Measurements from ENCODE around the gene CHPF.

Gene CHPF

GRCh38 chr2:219543596-219544358, at the start of gene CHPF, which contains the start of gene TMEM198:
CHPF (minus strand) TSS chr2:219543809; CDS start chr2:219543538, 271 bp downstream.
TMEM198 (plus strand) TSS chr2:219544028; CDS start chr2:219544728, 700 bp downstream.
- H3K4me3 ChIP-seq (ENCODE audit: low read depth, low read length) = peak within 1 kb of the TSS; percentile 88
- H3K36me3 ChIP-seq = peaks cover 59% of the 10 kb centered on the region
- TF ChIP-seq CTCF (IDR thresholded peaks at IDR 0.05; ENCODE audit: low read depth, low read length) = no peak
- H3K9me3 ChIP-seq (ENCODE audit: severe bottlenecking) = no peaks in the 10 kb centered on the region
- DNase-seq = peak; percentile 99
- peak within 1 kb of the TSS; percentile 81 for H3K27ac ChIP-seq
- no peaks in the 10 kb centered on the region for H3K27me3 ChIP-seq (ENCODE audit: insufficient read depth, low read depth, severe bottlenecking)

GRCh38 chr2:219593154-219593553, 49.5 kb upstream of the CHPF start:
- H3K27me3 ChIP-seq (ENCODE audit: insufficient read depth, low read depth, severe bottlenecking) = no peaks in the 10 kb centered on the region
- no peak overlapping the region for H3K27ac ChIP-seq
- H3K9me3 ChIP-seq (ENCODE audit: severe bottlenecking) = no peaks in the 10 kb centered on the region
- H3K4me3 ChIP-seq (ENCODE audit: low read depth, low read length) = no peak overlapping the region
- TF ChIP-seq CTCF (IDR thresholded peaks at IDR 0.05; ENCODE audit: low read depth, low read length) = no peak
- no peaks in the 10 kb centered on the region for H3K36me3 ChIP-seq
- no peak for DNase-seq

- TF ChIP-seq CTCF (IDR thresholded peaks at IDR 0.05; ENCODE audit: low read depth, low read length) = no peak
- no peaks in the 10 kb centered on the region for H3K9me3 ChIP-seq (ENCODE audit: severe bottlenecking)
- H3K36me3 ChIP-seq = no peaks in the 10 kb centered on the region
- H3K4me3 ChIP-seq (ENCODE audit: low read depth, low read length) = no peak overlapping the region
- no peak overlapping the region for H3K27ac ChIP-seq
- DNase-seq = no peak
- no peaks in the 10 kb centered on the region for H3K27me3 ChIP-seq (ENCODE audit: insufficient read depth, low read depth, severe bottlenecking)
These were observed 49.1 kb upstream of the CHPF start for GRCh38 chr2:219592736-219593135.

GRCh38 chr2:219591091-219591490, 47.5 kb upstream of the CHPF start:
- no peak for TF ChIP-seq CTCF (IDR thresholded peaks at IDR 0.05; ENCODE audit: low read depth, low read length)
- no peaks in the 10 kb centered on the region for H3K27me3 ChIP-seq (ENCODE audit: insufficient read depth, low read depth, severe bottlenecking)

GRCh38 chr2:219581346-219581745, 37.7 kb upstream of the CHPF start:
- Histone ChIP-seq H3K36me3 (no peaks in the 10 kb centered on the region), H3K9me3 (ENCODE audit: severe bottlenecking) (no peaks in the 10 kb centered on the region), H3K27me3 (ENCODE audit: insufficient read depth, low read depth, severe bottlenecking) (no peaks in the 10 kb centered on the region), H3K27ac (no peak overlapping the region), H3K4me3 (ENCODE audit: low read depth, low read length) (no peak overlapping the region)
- TF ChIP-seq CTCF (IDR thresholded peaks at IDR 0.05; ENCODE audit: low read depth, low read length) = no peak
- no peak for DNase-seq

More at GRCh38 chr2:219591091-219591490, 47.5 kb upstream of the CHPF start:
- no peak overlapping the region for H3K27ac ChIP-seq
- DNase-seq = no peak
- no peak overlapping the region for H3K4me3 ChIP-seq (ENCODE audit: low read depth, low read length)
- no peaks in the 10 kb centered on the region for H3K36me3 ChIP-seq
- no peaks in the 10 kb centered on the region for H3K9me3 ChIP-seq (ENCODE audit: severe bottlenecking)

Measured in WERI-Rb-1 (cell line).